Suprapubic skin (tissue), 4 donors: ENCODE results near the gene WDR26. TPM values are rescaled to one million over a fixed set of nuclear protein-coding genes. Genes with fewer than 3 reads are reported as not detected.

Experiments
- DNase-seq, 2 donors: peaks; one replicate each; pipeline ENCODE4 v3.0.0-alpha.2; 2019; ENCODE audit warnings: low spot score in 2 of 2
- H3K27ac ChIP-seq: fragments of 200-600 bp; sonication (generic); one replicate; pipeline ENCODE4 v1.5.1; 2019
- H3K27me3 ChIP-seq: fragments of 200-600 bp; sonication (generic); one replicate; pipeline ENCODE4 v1.5.1; 2019
- H3K36me3 ChIP-seq: fragments of 200-600 bp; sonication (generic); one replicate; pipeline ENCODE4 v1.5.1; 2019
- H3K4me1 ChIP-seq: fragments of 200-600 bp; sonication (generic); one replicate; pipeline ENCODE4 v1.5.1; 2019
- H3K4me3 ChIP-seq: fragments of 200-600 bp; sonication (generic); one replicate; pipeline ENCODE4 v1.5.1; 2019; ENCODE audit warnings: mild to moderate bottlenecking
- H3K9me3 ChIP-seq: fragments of 200-600 bp; sonication (generic); one replicate; pipeline ENCODE4 v1.5.1; 2019
- EP300 ChIP-seq: sonication (generic); formaldehyde crosslinking; IDR thresholded peaks from one replicate; pipeline ENCODE4 v1.6.1; 2017; ENCODE audit warnings: antibody characterized with exemption
- POLR2A ChIP-seq, 2 donors: fragments of 450-650 bp; IDR thresholded peaks; one replicate each; pipeline ENCODE4 v1.6.1; 2017; ENCODE audit warnings: antibody characterized with exemption in 2 of 2, mild to moderate bottlenecking in 2 of 2, moderate library complexity in 2 of 2
- POLR2AphosphoS5 ChIP-seq, 3 donors: sonication (generic); formaldehyde crosslinking; IDR thresholded peaks; one replicate each; pipeline ENCODE4 v1.6.1; 2017; ENCODE audit warnings: antibody characterized with exemption in 3 of 3
- WGBS: methylation state at CpG from one replicate; pipeline ENCODE4 v1.1.5; 2018; 5-methylcytosine and 5-hydroxymethylcytosine counted together
- total RNA-seq, 4 donors: library from RNA; depleted of rRNA; stranded (reverse); fragments of >200 nt; gene quantifications; one replicate each; pipeline ENCODE4 v1.1.0, GENCODE V29; 2016
- TF ChIP-seq, protein P1 (sequence below), 2 donors: fragments of 200-600 bp in 1 of 2; fragments of 450-650 bp in 1 of 2; sonication (generic) in 1 of 2; IDR thresholded peaks; one replicate each; pipeline ENCODE4 v1.5.1; 2016 to 2019; ENCODE audit warnings: antibody characterized with exemption in 2 of 2, mild to moderate bottlenecking in 1 of 2, moderate library complexity in 1 of 2

WDR26 gene
- total RNA-seq, 4 donors from 2014 or later: 92.4 to 174 (median 111) TPM

DNA sequence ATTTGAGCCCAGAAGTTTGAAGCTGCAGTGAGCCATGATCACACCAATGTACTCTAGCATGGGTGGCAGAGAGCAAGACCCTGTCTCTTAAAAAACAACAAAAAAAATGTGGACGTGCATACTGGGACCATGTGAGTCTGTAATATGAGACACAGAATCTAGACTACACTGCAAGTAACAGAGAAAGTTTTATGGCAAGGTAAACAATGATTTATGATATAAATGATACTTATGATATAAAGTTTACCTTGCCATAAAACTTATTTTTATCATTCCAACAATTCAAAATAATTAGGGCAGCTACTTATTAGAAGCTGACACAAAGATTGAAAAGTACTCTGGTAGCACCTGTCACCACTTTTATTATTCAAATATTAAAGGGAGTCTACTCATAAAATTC is 34.7 kb downstream of the WDR26 start:
- H3K36me3 ChIP-seq: peaks cover 96% of the 10 kb centered on the region
- 81% methylated on average over 1 of the region's 1 CpG for WGBS

DNA sequence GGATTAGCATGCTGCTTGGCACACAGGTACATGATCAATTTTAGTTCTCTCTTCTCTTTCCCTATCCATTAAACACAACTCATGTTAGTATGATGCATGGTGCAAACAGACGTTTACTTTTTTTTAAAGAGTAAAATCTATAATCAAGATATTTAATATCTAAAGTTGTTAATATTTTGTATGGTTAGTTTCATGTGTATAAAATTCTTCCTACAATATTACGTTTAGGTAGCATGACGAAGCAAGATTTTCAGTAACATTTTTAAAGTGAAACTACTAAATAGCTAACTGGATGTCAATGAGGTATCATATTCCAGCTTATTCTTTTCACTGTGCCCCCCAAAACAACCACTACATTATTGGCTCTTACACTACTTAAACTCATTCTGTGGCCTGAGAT is 41.3 kb downstream of the WDR26 start:
- no peak for DNase-seq
- TF ChIP-seq POLR2AphosphoS5 (IDR thresholded peaks at IDR 0.05): no peak
- TF ChIP-seq, protein P1, sequence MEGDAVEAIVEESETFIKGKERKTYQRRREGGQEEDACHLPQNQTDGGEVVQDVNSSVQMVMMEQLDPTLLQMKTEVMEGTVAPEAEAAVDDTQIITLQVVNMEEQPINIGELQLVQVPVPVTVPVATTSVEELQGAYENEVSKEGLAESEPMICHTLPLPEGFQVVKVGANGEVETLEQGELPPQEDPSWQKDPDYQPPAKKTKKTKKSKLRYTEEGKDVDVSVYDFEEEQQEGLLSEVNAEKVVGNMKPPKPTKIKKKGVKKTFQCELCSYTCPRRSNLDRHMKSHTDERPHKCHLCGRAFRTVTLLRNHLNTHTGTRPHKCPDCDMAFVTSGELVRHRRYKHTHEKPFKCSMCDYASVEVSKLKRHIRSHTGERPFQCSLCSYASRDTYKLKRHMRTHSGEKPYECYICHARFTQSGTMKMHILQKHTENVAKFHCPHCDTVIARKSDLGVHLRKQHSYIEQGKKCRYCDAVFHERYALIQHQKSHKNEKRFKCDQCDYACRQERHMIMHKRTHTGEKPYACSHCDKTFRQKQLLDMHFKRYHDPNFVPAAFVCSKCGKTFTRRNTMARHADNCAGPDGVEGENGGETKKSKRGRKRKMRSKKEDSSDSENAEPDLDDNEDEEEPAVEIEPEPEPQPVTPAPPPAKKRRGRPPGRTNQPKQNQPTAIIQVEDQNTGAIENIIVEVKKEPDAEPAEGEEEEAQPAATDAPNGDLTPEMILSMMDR (IDR thresholded peaks at IDR 0.05): no peak
- TF ChIP-seq POLR2A (IDR thresholded peaks at IDR 0.05): no peak
- no peak for TF ChIP-seq EP300
- Histone ChIP-seq H3K27ac (no peak overlapping the region), H3K4me3 (no peak overlapping the region), H3K36me3 (peaks cover 89% of the 10 kb centered on the region), H3K27me3 (no peaks in the 10 kb centered on the region), H3K9me3 (no peaks in the 10 kb centered on the region), H3K4me1 (no peaks in the 10 kb centered on the region)
- 74% methylated on average over 3 of the region's 3 CpGs for WGBS

More for the DNA sequence above, 34.7 kb downstream of the WDR26 start:
- H3K27ac ChIP-seq: no peak overlapping the region
- no peaks in the 10 kb centered on the region for H3K4me1 ChIP-seq
- H3K27me3 ChIP-seq: no peaks in the 10 kb centered on the region
- no peak for DNase-seq
- no peaks in the 10 kb centered on the region for H3K9me3 ChIP-seq
- H3K4me3 ChIP-seq: no peak overlapping the region
- TF ChIP-seq EP300: no peak
- TF ChIP-seq, protein P1 (IDR thresholded peaks at IDR 0.05): no peak

DNA sequence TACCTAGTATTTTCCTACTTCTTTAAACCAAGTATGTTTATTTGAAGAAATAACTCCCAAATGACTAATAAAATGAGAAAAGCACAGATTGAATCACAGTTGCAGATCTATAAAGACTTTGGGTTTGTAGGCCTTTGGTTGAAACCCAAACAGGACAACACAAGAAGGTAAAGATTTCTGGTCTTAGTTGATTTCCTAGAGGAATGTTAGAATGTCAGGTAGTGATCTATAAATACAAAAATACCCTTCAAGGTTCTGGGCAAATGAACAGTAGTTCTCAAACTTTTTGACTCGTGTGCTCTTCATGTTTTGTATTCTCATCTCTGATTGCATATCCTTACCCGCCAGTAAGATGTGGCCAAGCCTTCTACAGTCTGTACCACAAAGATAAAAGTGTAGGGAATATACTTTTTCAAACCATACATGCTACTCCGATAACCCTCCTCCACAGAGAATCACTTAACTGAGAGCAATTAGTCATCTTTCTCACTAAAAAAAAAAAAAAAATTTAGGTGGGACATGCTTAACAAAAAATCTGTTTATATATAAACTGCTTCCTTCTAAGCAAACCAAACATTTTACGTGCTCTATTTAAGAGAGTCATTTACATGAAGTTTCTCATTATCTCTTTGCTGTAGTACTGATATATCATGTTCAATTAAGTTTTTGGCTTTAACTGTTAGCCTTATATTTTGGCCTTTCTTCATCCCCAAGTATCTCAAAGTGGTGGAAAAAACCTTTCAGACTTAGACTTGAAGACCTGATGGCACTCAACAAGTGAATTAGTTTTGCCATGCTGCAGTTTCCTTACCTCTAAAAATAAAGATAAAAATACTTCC is 42.0 kb downstream of the WDR26 start:
- TF ChIP-seq EP300: no peak
- no peak for TF ChIP-seq POLR2AphosphoS5 (IDR thresholded peaks at IDR 0.05)
- no peak for TF ChIP-seq POLR2A (IDR thresholded peaks at IDR 0.05)
- TF ChIP-seq, protein P1 (IDR thresholded peaks at IDR 0.05): no peak
- Histone ChIP-seq H3K36me3 (peaks cover 90% of the 10 kb centered on the region), H3K4me3 (no peak overlapping the region), H3K27me3 (no peaks in the 10 kb centered on the region), H3K4me1 (no peaks in the 10 kb centered on the region), H3K9me3 (no peaks in the 10 kb centered on the region), H3K27ac (no peak overlapping the region)
- WGBS: 95% methylated on average over 4 of the region's 4 CpGs
- DNase-seq: no peak

DNA sequence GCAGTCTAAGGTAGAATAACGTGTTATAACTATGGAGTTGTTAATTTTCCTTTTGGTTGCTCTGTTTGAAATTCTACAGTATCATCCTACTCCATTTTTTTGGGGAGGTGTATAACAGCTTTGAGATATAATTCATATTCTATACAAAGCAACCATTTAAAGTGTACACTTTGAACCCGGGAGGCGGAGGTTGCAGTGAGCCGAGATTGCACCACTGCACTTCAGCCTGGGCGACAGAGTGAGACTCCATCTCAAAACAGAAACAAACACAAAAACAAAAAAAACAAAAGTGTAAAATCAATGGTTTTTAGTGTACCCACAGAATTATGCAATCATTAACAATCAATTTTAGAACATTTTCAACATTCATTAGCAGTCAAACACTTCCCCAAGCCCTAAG is 44.1 kb downstream of the WDR26 start:
- no peaks in the 10 kb centered on the region for H3K4me1 ChIP-seq
- 94% methylated on average over 5 of the region's 5 CpGs for WGBS
- no peaks in the 10 kb centered on the region for H3K9me3 ChIP-seq
- no peak overlapping the region for H3K4me3 ChIP-seq
- no peaks in the 10 kb centered on the region for H3K27me3 ChIP-seq
- no peak for TF ChIP-seq POLR2A (IDR thresholded peaks at IDR 0.05)
- H3K27ac ChIP-seq: no peak overlapping the region
- DNase-seq: no peak
- H3K36me3 ChIP-seq: peaks cover 77% of the 10 kb centered on the region

DNA sequence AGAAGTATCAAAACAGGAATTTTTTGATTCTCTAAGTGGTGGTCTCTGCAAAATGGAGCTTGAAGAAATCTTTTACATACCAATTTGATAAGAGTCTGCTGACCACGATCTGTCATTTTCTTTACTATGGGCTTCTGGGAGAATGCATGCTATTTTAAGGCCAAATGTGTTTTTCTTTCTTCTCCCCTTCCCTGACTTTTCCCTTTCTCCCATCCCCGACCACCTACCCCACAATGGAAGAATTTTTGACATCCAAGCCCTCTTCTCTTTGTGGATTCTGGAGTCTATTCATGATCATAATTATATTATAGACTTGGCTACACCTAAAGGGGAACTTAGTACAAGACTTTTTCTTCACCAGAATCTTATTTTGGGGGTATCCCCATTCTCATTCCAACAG is 46.7 kb downstream of the WDR26 start:
- WGBS: 83% methylated on average over 2 of the region's 2 CpGs
- TF ChIP-seq POLR2A (IDR thresholded peaks at IDR 0.05): no peak
- TF ChIP-seq, protein P1 (IDR thresholded peaks at IDR 0.05): no peak
- TF ChIP-seq EP300: no peak
- TF ChIP-seq POLR2AphosphoS5 (IDR thresholded peaks at IDR 0.05): no peak
- Histone ChIP-seq H3K36me3 (peaks cover 51% of the 10 kb centered on the region), H3K27me3 (no peaks in the 10 kb centered on the region), H3K4me3 (no peak overlapping the region), H3K9me3 (no peaks in the 10 kb centered on the region), H3K27ac (no peak overlapping the region), H3K4me1 (no peaks in the 10 kb centered on the region)
- no peak for DNase-seq
